ENCODE results near the gene TNFRSF14. TPM values are rescaled to one million over a fixed set of nuclear protein-coding genes. Genes with fewer than 3 reads are reported as not detected.

TNFRSF14 gene
- total RNA-seq, 1 donor from 2014 or later: 0.36 TPM

- no peaks in the 10 kb centered on the region for H3K36me3 ChIP-seq (ENCODE audit: insufficient read depth, low read length)
- peaks cover 6% of the 10 kb centered on the region for H3K27me3 ChIP-seq (ENCODE audit: insufficient read depth, low read length)
- peaks cover 2% of the 10 kb centered on the region for H3K79me2 ChIP-seq (ENCODE audit: insufficient read depth, low read length)
- TF ChIP-seq EZH2 (IDR thresholded peaks at IDR 0.05; ENCODE audit: insufficient read depth, low read length) (no peak), CTCF (IDR thresholded peaks at IDR 0.05; ENCODE audit: insufficient read depth, low read depth, low read length) (no peak)
- DNase-seq (ENCODE audit: low read depth): no peak
- H3K9ac ChIP-seq (ENCODE audit: low read length): no peak overlapping the region
- H3K4me1 ChIP-seq (ENCODE audit: insufficient read depth, low read length): peaks cover 43% of the 10 kb centered on the region
- peaks cover 2% of the 10 kb centered on the region for H4K20me1 ChIP-seq (ENCODE audit: insufficient read depth, low read length)
- no peaks in the 10 kb centered on the region for H3K9me3 Mint-ChIP-seq (ENCODE audit: unreplicated experiment)
- H3K27ac Mint-ChIP-seq (ENCODE audit: unreplicated experiment): no peak overlapping the region
- peak overlapping the region; percentile 18 for H2AFZ ChIP-seq (ENCODE audit: low read depth, low read length)
- no peak overlapping the region for H3K4me3 Mint-ChIP-seq (ENCODE audit: unreplicated experiment)
- FAIRE-seq: no peak
- peaks cover 10% of the 10 kb centered on the region for H3K4me1 Mint-ChIP-seq (ENCODE audit: low read depth, unreplicated experiment)
- no peak overlapping the region for H3K4me2 ChIP-seq (ENCODE audit: low read length)
- no peaks in the 10 kb centered on the region for H3K36me3 Mint-ChIP-seq (ENCODE audit: low read depth, unreplicated experiment)
- no peaks in the 10 kb centered on the region for H3K9me3 ChIP-seq (ENCODE audit: insufficient read depth, low read depth, low read length)
- no peak overlapping the region for H3K4me3 ChIP-seq (ENCODE audit: insufficient read depth, low read depth, low read length)
- H3K27me3 Mint-ChIP-seq (ENCODE audit: low read depth, unreplicated experiment): peaks cover 33% of the 10 kb centered on the region
- no peak overlapping the region for H3K27ac ChIP-seq (ENCODE audit: low read depth, low read length)
Measured at GRCh38 chr1:2530513-2531361, 25.4 kb upstream of the TNFRSF14 start.

- Histone ChIP-seq H3K4me3 (ENCODE audit: insufficient read depth, low read depth, low read length) (no peak overlapping the region), H3K27ac (ENCODE audit: low read depth, low read length) (peak overlapping the region; percentile 21), H4K20me1 (ENCODE audit: insufficient read depth, low read length) (no peaks in the 10 kb centered on the region), H3K9me3 (ENCODE audit: insufficient read depth, low read depth, low read length) (no peaks in the 10 kb centered on the region), H3K9ac (ENCODE audit: low read length) (peak overlapping the region; percentile 15), H3K4me2 (ENCODE audit: low read length) (peak overlapping the region; percentile 71), H3K79me2 (ENCODE audit: insufficient read depth, low read length) (no peaks in the 10 kb centered on the region), H3K36me3 (ENCODE audit: insufficient read depth, low read length) (no peaks in the 10 kb centered on the region), H3K27me3 (ENCODE audit: insufficient read depth, low read length) (peaks cover 6% of the 10 kb centered on the region), H2AFZ (ENCODE audit: low read depth, low read length) (peak overlapping the region; percentile 56), H3K4me1 (ENCODE audit: insufficient read depth, low read length) (peaks cover 40% of the 10 kb centered on the region)
- Mint-ChIP-seq H3K4me1 (ENCODE audit: low read depth, unreplicated experiment) (peaks cover 10% of the 10 kb centered on the region), H3K27me3 (ENCODE audit: low read depth, unreplicated experiment) (peaks cover 39% of the 10 kb centered on the region), H3K9me3 (ENCODE audit: unreplicated experiment) (no peaks in the 10 kb centered on the region), H3K27ac (ENCODE audit: unreplicated experiment) (peak overlapping the region; percentile 47), H3K36me3 (ENCODE audit: low read depth, unreplicated experiment) (no peaks in the 10 kb centered on the region), H3K4me3 (ENCODE audit: unreplicated experiment) (no peak overlapping the region)
- TF ChIP-seq EZH2 (IDR thresholded peaks at IDR 0.05; ENCODE audit: insufficient read depth, low read length) (peak; percentile 15), CTCF (IDR thresholded peaks at IDR 0.05; ENCODE audit: insufficient read depth, low read depth, low read length) (no peak)
- FAIRE-seq (no peak), DNase-seq (ENCODE audit: low read depth) (no peak)
Measured at GRCh38 chr1:2532485-2533160, 23.5 kb upstream of the TNFRSF14 start.
